OCI-LY7 (cell line): Measurements from ENCODE around the gene ACRV1.

Experiments
- CTCF ChIP-seq: fragments of 200-600 bp; sonication (generic); conservative IDR thresholded peaks from 2 replicates; pipeline ENCODE4 v1.5.1; 2014; ENCODE audit warnings: mild to moderate bottlenecking, antibody characterized with exemption, low read length, moderate library complexity, mixed read lengths
- EZH2phosphoT487 ChIP-seq: fragments of 200-600 bp; sonication (generic); IDR thresholded peaks from 2 replicates; pipeline ENCODE4 v1.6.1; 2018; ENCODE audit warnings: low read depth, borderline replicate concordance, mild to moderate bottlenecking, mixed run types, antibody characterized with exemption, low read length, moderate library complexity, mixed read lengths

GRCh38 chr11:125638315-125638714, 42.3 kb downstream of the ACRV1 start:
- no peak for TF ChIP-seq CTCF
- TF ChIP-seq EZH2phosphoT487: no peak
